NB4 (cell line): ENCODE data around the gene TMEM86B.

Experiments used
- DNase-seq: peaks from one replicate; pipeline ENCODE4 v3.0.0; 2010; ENCODE audit warnings: low read depth
- H3K4me3 ChIP-seq: one replicate; pipeline ENCODE4 v1.5.1; 2011; ENCODE audit warnings: mild to moderate bottlenecking, low read depth, low read length, moderate library complexity
- CTCF ChIP-seq: IDR thresholded peaks from one replicate; pipeline ENCODE4 v1.5.1; 2012; ENCODE audit warnings: low read depth, low read length
- MAX ChIP-seq: IDR thresholded peaks from 2 replicates; pipeline ENCODE4 v1.6.1; 2011; ENCODE audit warnings: low read depth, low read length
- MYC ChIP-seq: IDR thresholded peaks from 2 replicates; pipeline ENCODE4 v1.6.1; 2011; ENCODE audit warnings: low read depth, low read length
- POLR2A ChIP-seq: IDR thresholded peaks from 2 replicates; pipeline ENCODE4 v1.6.1; 2011; ENCODE audit warnings: mild to moderate bottlenecking; ENCODE audit not compliant: insufficient read length; ENCODE audit errors: extremely low read depth

Gene TMEM86B

DNA sequence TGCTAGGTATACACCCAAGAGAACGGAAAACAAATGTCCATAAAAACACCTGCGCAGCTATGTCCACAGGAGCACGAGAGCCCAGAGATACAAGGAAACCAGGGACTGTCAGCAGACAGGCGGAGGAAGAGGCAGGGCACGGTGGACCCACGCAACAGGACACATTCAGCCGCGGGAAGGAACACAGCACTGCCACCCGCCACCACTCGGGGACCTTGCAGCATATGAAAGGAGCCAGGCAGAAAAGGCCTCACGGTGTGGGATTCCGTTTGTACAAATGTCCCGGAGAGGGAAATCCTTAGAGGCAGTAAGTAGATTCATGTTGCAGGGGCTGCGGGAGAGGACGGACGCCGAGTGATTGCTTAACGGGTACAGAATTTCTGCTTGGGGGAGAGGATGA, 43.6 kb upstream of the TMEM86B start:
- no peak overlapping the region for H3K4me3 ChIP-seq
- TF ChIP-seq MYC = no peak
- TF ChIP-seq CTCF = no peak
- no peak for TF ChIP-seq POLR2A
- no peak for DNase-seq

GRCh38 chr19:55270172-55270942, 41.8 kb upstream of the TMEM86B start:
- no peak for DNase-seq
- TF ChIP-seq MYC (no peak), POLR2A (no peak), CTCF (no peak), MAX (no peak)
- H3K4me3 ChIP-seq = no peak overlapping the region

GRCh38 chr19:55269299-55269698, 40.7 kb upstream of the TMEM86B start:
- TF ChIP-seq MAX (no peak), CTCF (no peak), MYC (no peak), POLR2A (no peak)
- DNase-seq = no peak
- H3K4me3 ChIP-seq = no peak overlapping the region

DNA sequence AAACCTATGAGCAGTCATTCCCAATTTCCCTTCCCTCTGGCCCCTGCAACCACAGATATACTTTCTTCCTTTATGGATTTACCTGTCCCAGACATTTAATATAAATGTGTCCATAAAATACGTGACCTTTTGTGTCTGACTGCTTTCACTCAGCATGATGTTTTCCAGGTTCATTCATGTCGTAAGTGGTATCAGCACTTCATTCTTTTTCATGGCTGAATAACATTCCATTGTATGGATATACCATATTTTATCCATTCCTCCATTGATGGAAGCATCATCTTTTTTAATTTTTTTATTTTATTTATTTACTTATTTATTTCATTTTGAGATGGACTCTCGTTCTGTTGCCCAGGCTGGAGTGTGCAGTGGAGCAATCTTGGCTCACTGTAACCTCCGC, 38.3 kb upstream of the TMEM86B start:
- H3K4me3 ChIP-seq = no peak overlapping the region
- DNase-seq = no peak
- TF ChIP-seq CTCF (no peak), MAX (no peak), MYC (no peak), POLR2A (no peak)

DNA sequence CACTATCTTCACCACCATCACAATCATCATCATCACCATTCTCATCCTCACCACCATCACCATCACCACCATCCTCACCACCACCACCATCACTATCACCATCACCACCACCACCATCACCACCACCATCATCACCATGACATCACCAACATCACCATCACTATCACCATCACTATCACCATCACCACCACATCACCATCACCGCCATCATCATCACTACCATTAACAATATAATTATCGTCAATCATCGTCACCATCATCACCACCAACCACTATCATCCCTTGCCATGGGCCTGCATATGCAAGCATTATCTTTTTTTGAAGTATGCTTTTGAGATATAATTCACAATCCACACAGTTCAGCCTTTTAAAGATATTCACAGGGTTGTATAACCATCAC, 37.8 kb upstream of the TMEM86B start:
- no peak for DNase-seq
- no peak overlapping the region for H3K4me3 ChIP-seq
- no peak for TF ChIP-seq CTCF
- TF ChIP-seq MAX = no peak
- no peak for TF ChIP-seq POLR2A
- no peak for TF ChIP-seq MYC
